H1 (cell line): ENCODE measurements around the gene RAP2A. TPM values are rescaled to one million over a fixed set of nuclear protein-coding genes. Genes with fewer than 3 reads are reported as not detected.

ENCODE experiments used
- CTCF ChIA-PET: fragments of 300-600 bp; sonication (Branson Sonifier 250); formaldehyde crosslinking; loops from one replicate; lab custom pipeline; 2021; ENCODE audit not compliant: partially characterized antibody; lab: Charles Lee
- POLR2A ChIA-PET: fragments of 300-600 bp; sonication (Branson Sonifier 250); formaldehyde crosslinking; loops from one replicate; lab custom pipeline; 2021; ENCODE audit warnings: inconsistent platforms; ENCODE audit not compliant: partially characterized antibody; lab: Charles Lee
- DNase-seq, 2 experiments: peaks; one replicate each; pipeline versions ENCODE4 v3.0.0 to v3.0.0-alpha.2; 2010 to 2022; ENCODE audit warnings: low spot score in 2 of 2, low read depth in 1 of 2, mixed read lengths in 1 of 2
- FAIRE-seq: peaks from 2 replicates; lab custom pipeline; 2011; peaks lifted over from hg19 to GRCh38; lab: Jason Lieb, UNC
- H2AFZ ChIP-seq: 2 replicates; pipeline ENCODE4 v1.8.1; 2012; ENCODE audit warnings: low read length, inconsistent platforms
- H2AK5ac ChIP-seq: 2 replicates; pipeline ENCODE4 v1.6.1; 2013; ENCODE audit warnings: low read depth, low read length
- H2BK120ac ChIP-seq: replicated peaks from 2 replicates; pipeline ENCODE3; 2013; ENCODE audit warnings: low read depth, low read length, inconsistent platforms
- H2BK12ac ChIP-seq: 2 replicates; pipeline ENCODE4 v1.6.1; 2013; ENCODE audit warnings: low read depth, low read length
- H2BK15ac ChIP-seq: 2 replicates; pipeline ENCODE4 v1.6.1; 2013; ENCODE audit warnings: low read length
- H2BK20ac ChIP-seq: 2 replicates; pipeline ENCODE4 v1.6.1; 2013; ENCODE audit warnings: low read length
- H2BK5ac ChIP-seq: 2 replicates; pipeline ENCODE4 v1.6.1; 2013; ENCODE audit warnings: low read depth, low read length
- H3K14ac ChIP-seq: 2 replicates; pipeline ENCODE4 v1.6.1; 2013; ENCODE audit warnings: inconsistent platforms; ENCODE audit not compliant: insufficient read length
- H3K18ac ChIP-seq: 2 replicates; pipeline ENCODE4 v1.6.1; 2013; ENCODE audit warnings: low read length; ENCODE audit errors: extremely low read depth
- H3K23ac ChIP-seq: 2 replicates; pipeline ENCODE4 v1.6.1; 2013; ENCODE audit warnings: inconsistent platforms; ENCODE audit not compliant: insufficient read length
- H3K23me2 ChIP-seq: 2 replicates; pipeline ENCODE4 v1.6.1; 2013; ENCODE audit warnings: low read depth, low read length
- H3K27ac ChIP-seq: 2 replicates; pipeline ENCODE4 v1.6.1; 2011; ENCODE audit warnings: low read depth, low read length, inconsistent platforms
- H3K27me3 ChIP-seq, 4 experiments: replicated peaks in 1 of 4; 1 replicate in 1 of 4; 2 replicates in 3 of 4; pipeline versions ENCODE4 v1.6.1 to v1.8.1; 2011 to 2013; ENCODE audit warnings: low read length in 3 of 4, mild to moderate bottlenecking in 3 of 4, inconsistent platforms in 2 of 4, mixed read lengths in 2 of 4, moderate library complexity in 1 of 4; ENCODE audit not compliant: control insufficient read depth in 3 of 4, insufficient read depth in 3 of 4; ENCODE audit errors: extremely low read depth in 1 of 4
- H3K36me3 ChIP-seq, 4 experiments: 2 replicates each; pipeline versions ENCODE4 v1.6.1 to v1.8.1; 2011 to 2013; ENCODE audit warnings: mild to moderate bottlenecking in 4 of 4, low read length in 3 of 4, moderate library complexity in 2 of 4, control low read depth in 1 of 4, inconsistent platforms in 1 of 4; ENCODE audit not compliant: insufficient read depth in 4 of 4, control insufficient read depth in 2 of 4
- H3K4ac ChIP-seq: replicated peaks from 2 replicates; pipeline ENCODE3; 2013; ENCODE audit warnings: low read length, low read depth, mixed read lengths, inconsistent platforms; ENCODE audit not compliant: insufficient read length
- H3K4me1 ChIP-seq, 4 experiments: replicated peaks in 1 of 4; 1 replicate in 1 of 4; 2 replicates in 3 of 4; pipeline versions ENCODE4 v1.6.1 to v1.8.1; 2011 to 2013; ENCODE audit warnings: low read length in 3 of 4, inconsistent platforms in 2 of 4, mixed read lengths in 1 of 4; ENCODE audit not compliant: insufficient read depth in 4 of 4, control insufficient read depth in 3 of 4
- H3K4me2 ChIP-seq, 2 experiments: 2 replicates each; pipeline versions ENCODE4 v1.6.1 to v1.8.1; 2011 to 2013; ENCODE audit warnings: low read depth in 2 of 2, low read length in 2 of 2, control low read depth in 1 of 2, inconsistent platforms in 1 of 2, mild to moderate bottlenecking in 1 of 2; ENCODE audit not compliant: insufficient read depth in 1 of 2
- H3K4me3 ChIP-seq, 4 experiments: fragments of 200-600, 300-600 bp in 1 of 4; sonication (generic), shearing (Covaris generic), sonication (Bioruptor Twin) in 1 of 4; 2 replicates each; pipeline versions ENCODE4 v1.5.1 to v1.8.1; 2011 to 2016; ENCODE audit warnings: low read length in 4 of 4, low read depth in 3 of 4, control low read depth in 2 of 4, inconsistent platforms in 2 of 4, mild to moderate bottlenecking in 2 of 4, mixed read lengths in 1 of 4, moderate library complexity in 1 of 4; ENCODE audit not compliant: insufficient read depth in 2 of 4; ENCODE audit errors: extremely low read depth in 1 of 4
- H3K56ac ChIP-seq: replicated peaks from 2 replicates; pipeline ENCODE3; 2013; ENCODE audit warnings: low read depth, mild to moderate bottlenecking, mixed read lengths, low read length, inconsistent platforms; ENCODE audit not compliant: insufficient read length
- H3K79me1 ChIP-seq: 2 replicates; pipeline ENCODE4 v1.6.1; 2013; ENCODE audit warnings: low read depth, low read length, control low read depth
- H3K79me2 ChIP-seq, 2 experiments: 2 replicates each; pipeline versions ENCODE4 v1.6.1 to v1.8.1; 2012 to 2013; ENCODE audit warnings: low read length in 2 of 2, mild to moderate bottlenecking in 2 of 2, inconsistent platforms in 1 of 2; ENCODE audit not compliant: insufficient read depth in 2 of 2, control insufficient read depth in 1 of 2
- H3K9ac ChIP-seq, 4 experiments: replicated peaks in 1 of 4; 1 replicate in 1 of 4; 2 replicates in 3 of 4; pipeline versions ENCODE4 v1.6.1 to v1.8.1; 2011 to 2013; ENCODE audit warnings: low read depth in 3 of 4, low read length in 3 of 4, control low read depth in 2 of 4, mild to moderate bottlenecking in 2 of 4, moderate library complexity in 2 of 4, inconsistent platforms in 1 of 4; ENCODE audit errors: extremely low read depth in 1 of 4
- H3K9me3 ChIP-seq, 2 experiments: 2 replicates each; pipeline versions ENCODE4 v1.6.1 to v1.8.1; 2012 to 2013; ENCODE audit warnings: mild to moderate bottlenecking in 2 of 2, moderate library complexity in 2 of 2, control low read depth in 1 of 2, inconsistent platforms in 1 of 2, low read depth in 1 of 2, low read length in 1 of 2, mixed read lengths in 1 of 2; ENCODE audit not compliant: insufficient read depth in 2 of 2
- H4K20me1 ChIP-seq, 2 experiments: replicated peaks in 1 of 2; 2 replicates each; pipeline versions ENCODE3 to v1.8.1; 2011 to 2013; ENCODE audit warnings: inconsistent platforms in 2 of 2, low read length in 2 of 2, mild to moderate bottlenecking in 1 of 2; ENCODE audit not compliant: insufficient read depth in 2 of 2, control insufficient read depth in 1 of 2
- H4K5ac ChIP-seq: 2 replicates; pipeline ENCODE4 v1.6.1; 2013; ENCODE audit warnings: low read length, low read depth, mixed read lengths, inconsistent platforms; ENCODE audit not compliant: insufficient read length
- H4K8ac ChIP-seq: 2 replicates; pipeline ENCODE4 v1.8.0; 2013; ENCODE audit warnings: mild to moderate bottlenecking, moderate library complexity, low read length, inconsistent platforms; ENCODE audit not compliant: insufficient read depth; ENCODE audit errors: extremely low read depth
- H4K91ac ChIP-seq: replicated peaks from 2 replicates; pipeline ENCODE3; 2013; ENCODE audit warnings: low read length, mixed read lengths, inconsistent platforms; ENCODE audit not compliant: insufficient read length
- BACH1 ChIP-seq: IDR thresholded peaks from 2 replicates; pipeline ENCODE4 v1.6.1; 2012; ENCODE audit warnings: low read length, improper control_type of control experiment
- CREB1 ChIP-seq: IDR thresholded peaks from 2 replicates; pipeline ENCODE4 v1.6.1; 2012; ENCODE audit warnings: inconsistent platforms
- JUND ChIP-seq: IDR thresholded peaks from 2 replicates; pipeline ENCODE4 v1.6.1; 2011; ENCODE audit warnings: mild to moderate bottlenecking, improper control_type of control experiment, low read length
- KDM1A ChIP-seq: fragments of 200-600, 300-600 bp; sonication (generic); IDR thresholded peaks from 2 replicates; pipeline ENCODE4 v1.7.1; 2016; ENCODE audit warnings: mild to moderate bottlenecking, low read length, borderline replicate concordance
- MAFK ChIP-seq: IDR thresholded peaks from 2 replicates; pipeline ENCODE4 v1.6.1; 2012; ENCODE audit warnings: low read depth, mild to moderate bottlenecking, improper control_type of control experiment, low read length
- NRF1 ChIP-seq: IDR thresholded peaks from 2 replicates; pipeline ENCODE4 v1.6.1; 2011; ENCODE audit warnings: mild to moderate bottlenecking, low read depth, low read length, improper control_type of control experiment
- POLR2AphosphoS5 ChIP-seq: IDR thresholded peaks from 2 replicates; pipeline ENCODE4 v1.6.1; 2011; ENCODE audit warnings: low read depth, low read length
- RAD21 ChIP-seq, 2 experiments: IDR thresholded peaks in 1 of 2; conservative IDR thresholded peaks in 1 of 2; 2 replicates each; pipeline ENCODE4 v1.6.1; 2011; ENCODE audit warnings: low read depth in 2 of 2, low read length in 2 of 2, improper control_type of control experiment in 1 of 2, inconsistent platforms in 1 of 2, mild to moderate bottlenecking in 1 of 2, moderate library complexity in 1 of 2
- RXRA ChIP-seq: IDR thresholded peaks from 2 replicates; pipeline ENCODE4 v1.6.1; 2011; ENCODE audit warnings: low read depth, mild to moderate bottlenecking, low read length, moderate library complexity; ENCODE audit not compliant: insufficient read depth
- SP1 ChIP-seq: IDR thresholded peaks from 2 replicates; pipeline ENCODE4 v1.6.1; 2011; ENCODE audit warnings: low read depth, low read length
- SRF ChIP-seq: IDR thresholded peaks from 2 replicates; pipeline ENCODE4 v1.6.1; 2011; ENCODE audit warnings: mild to moderate bottlenecking, low read depth, low read length, moderate library complexity
- TAF1 ChIP-seq: IDR thresholded peaks from 2 replicates; pipeline ENCODE4 v1.6.1; 2011; ENCODE audit warnings: mild to moderate bottlenecking, low read depth, low read length
- YY1 ChIP-seq: IDR thresholded peaks from 2 replicates; pipeline ENCODE4 v1.6.1; 2011; ENCODE audit warnings: low read depth, mild to moderate bottlenecking, low read length
- WGBS, 2 experiments: shearing (Covaris generic) in 1 of 2; methylation state at CpG; one replicate each; pipeline versions ENCODE4 v1.1.6 to v1.1.7; 2013 to 2015; ENCODE audit warnings: low lambda C conversion rate in 2 of 2, mixed read lengths in 2 of 2, inconsistent platforms in 1 of 2, low coverage in 1 of 2, missing lambda C conversion rate in 1 of 2; ENCODE audit not compliant: insufficient replicate concordance in 2 of 2, insufficient coverage in 1 of 2, insufficient read length in 1 of 2; ENCODE audit errors: extremely low coverage in 1 of 2, missing lambda C conversion rate in 1 of 2; 5-methylcytosine and 5-hydroxymethylcytosine counted together
- polyA plus RNA-seq, 7 experiments: library from polyadenylated mRNA; depleted of rRNA in 3 of 7; stranded (reverse) in 5 of 7; unstranded in 2 of 7; fragments of >200 nt in 5 of 7; fragments of 200-250 nt in 2 of 7; gene quantifications; 1 replicate in 5 of 7; 2 replicates in 1 of 7; 4 replicates in 1 of 7; pipeline versions ENCODE4 v1.2.1 to v1.2.3, GENCODE V29; 2011 to 2013; ENCODE audit warnings: missing spikeins in 2 of 7, mixed read lengths in 2 of 7
- total RNA-seq: library from RNA; stranded (reverse); fragmentation: NEBNext Ultra II Directional; extraction: Animal tissue kit (Norgen Biotek cat#: 25700); gene quantifications from 2 replicates; pipeline ENCODE4 v1.2.1, GENCODE V29; 2021

The RAP2A gene
- total and polyA plus RNA-seq, 2 of the 8 experiments (the other 6 are each of a cell fraction or from before 2014, with no cell fraction given): 8.4 to 43.4 TPM

- Histone ChIP-seq H3K27ac (no peak overlapping the region), H3K9ac (no peak overlapping the region), H3K79me2 (peaks cover 3 to 63% of the 10 kb centered on the region in 2 experiments; a peak in 3 of 4 replicates), H4K91ac (no peak overlapping the region), H3K4me3 (no peak overlapping the region), H3K9me3 (no peaks in the 10 kb centered on the region), H2AFZ (no peak overlapping the region), H3K36me3 (peaks cover 0 to 7% (median 0%) of the 10 kb centered on the region in 4 experiments; a peak in 2 of 8 replicates), H3K14ac (no peak overlapping the region), H3K18ac (no peak overlapping the region), H4K8ac (no peak overlapping the region), H3K56ac (no peak overlapping the region), H3K23ac (no peak overlapping the region), H2BK20ac (no peak overlapping the region), H3K4me1 (peaks cover 0 to 3% (median 1%) of the 10 kb centered on the region in 4 experiments; a peak in 2 of 7 replicates), H2BK5ac (no peak overlapping the region), H3K23me2 (0 out of 2 replicates have a peak, but pooled peaks cover 4% of the 10 kb centered on the region), H4K5ac (no peak overlapping the region), H2BK12ac (no peak overlapping the region), H3K27me3 (no peaks in the 10 kb centered on the region), H2AK5ac (no peak overlapping the region), H3K79me1 (peaks cover 3% of the 10 kb centered on the region; the same call in 1 of the 2 replicates), H2BK120ac (no peak overlapping the region), H3K4ac (no peak overlapping the region), H3K4me2 (no peak overlapping the region), H4K20me1 (peaks cover 0 to 3% of the 10 kb centered on the region in 2 experiments), H2BK15ac (no peak overlapping the region)
- ChIA-PET POLR2A (interaction anchor here (1.2 kb wide), 1 partner anchor 9 kb away, joined by 6 read pairs; no protein-coding TSS in a partner anchor), CTCF (interaction anchor here (1.2 kb wide), 1 partner anchor 121 kb away, joined by 3 read pairs; no protein-coding TSS in a partner anchor)
- FAIRE-seq (no peak), DNase-seq (no peak)
- WGBS, 2 experiments: 89% methylated on average over 3 of the region's 3 CpGs; no CpG with 5 or more reads in 1 of the 2 experiments
- TF ChIP-seq TAF1: no peak
- TF ChIP-seq YY1: no peak
- TF ChIP-seq BACH1: no peak
- TF ChIP-seq KDM1A: no peak
- no peak for TF ChIP-seq POLR2AphosphoS5
- TF ChIP-seq SRF: no peak
- TF ChIP-seq JUND: no peak
- TF ChIP-seq RAD21 (IDR thresholded peaks at IDR 0.05 in 1 of 2, conservative IDR thresholded peaks at IDR 0.05 in 1 of 2; ENCODE audit: low read depth in 2 of 2, low read length in 2 of 2): no peak
- TF ChIP-seq RXRA: no peak
- no peak for TF ChIP-seq SP1
- TF ChIP-seq CREB1: no peak
- no peak for TF ChIP-seq MAFK
- no peak for TF ChIP-seq NRF1
These were observed 5.1 kb downstream of the RAP2A start for GRCh38 chr13:97438856-97439595.
